Astrocyte of the spinal cord (primary cell): ENCODE measurements around the gene SNED1.
A peak's percentile ranks its signal among the peaks of the same experiment; 100 is the strongest.

Experiments
- DNase-seq: peaks from one replicate; pipeline ENCODE4 v3.0.0; 2011; ENCODE audit warnings: low read depth, low spot score
- H3K4me3 ChIP-seq: 2 replicates; pipeline ENCODE4 v1.5.1; 2011; ENCODE audit warnings: low read depth, mild to moderate bottlenecking, low read length, moderate library complexity
- in situ Hi-C: cut with HindIII; loops from 2 replicates; pipeline ENCODE4 v1.10.0; 2017; ENCODE audit warnings: low sequenced_read_pairs
- TF ChIP-seq, protein P1 (sequence below): IDR thresholded peaks from 2 replicates; pipeline ENCODE4 v1.5.1; 2012; ENCODE audit warnings: low read depth, mild to moderate bottlenecking, low read length, inconsistent platforms

Gene SNED1

DNA sequence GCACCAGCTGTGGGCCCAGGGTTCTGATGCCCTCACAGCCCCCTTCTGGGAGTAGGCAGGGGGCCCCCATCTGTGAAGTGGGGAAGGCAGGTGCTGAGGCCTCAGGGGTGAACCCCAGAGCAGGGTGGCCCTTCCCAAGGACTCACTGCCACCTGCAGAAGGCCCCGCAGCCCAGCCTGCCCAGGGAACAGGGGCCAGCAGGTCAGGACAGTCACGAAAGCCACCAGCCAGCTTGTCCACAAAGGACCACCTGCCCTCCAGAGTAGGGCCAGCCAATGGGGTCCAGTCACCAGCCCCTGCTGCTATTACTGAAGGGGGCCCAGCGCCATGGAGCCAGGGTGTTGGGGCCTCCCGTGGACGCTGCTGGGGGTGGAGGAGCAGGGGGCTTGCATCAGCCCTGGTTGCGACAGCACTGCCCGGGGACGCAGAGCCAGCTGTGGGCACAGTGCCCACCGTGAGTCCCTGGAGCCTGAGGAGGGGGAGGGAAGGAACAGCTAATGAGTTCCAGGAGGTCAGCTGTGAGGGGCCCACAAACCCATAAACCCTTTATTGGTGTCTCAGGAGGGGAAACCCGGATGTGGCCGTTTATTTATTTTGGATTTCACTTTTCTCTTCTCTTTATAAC lies 11.5 kb upstream of the SNED1 start:
- no peak overlapping the region for H3K4me3 ChIP-seq
- in situ Hi-C loops, result no loop called here
- peak; percentile 77 for DNase-seq
- TF ChIP-seq, protein P1, sequence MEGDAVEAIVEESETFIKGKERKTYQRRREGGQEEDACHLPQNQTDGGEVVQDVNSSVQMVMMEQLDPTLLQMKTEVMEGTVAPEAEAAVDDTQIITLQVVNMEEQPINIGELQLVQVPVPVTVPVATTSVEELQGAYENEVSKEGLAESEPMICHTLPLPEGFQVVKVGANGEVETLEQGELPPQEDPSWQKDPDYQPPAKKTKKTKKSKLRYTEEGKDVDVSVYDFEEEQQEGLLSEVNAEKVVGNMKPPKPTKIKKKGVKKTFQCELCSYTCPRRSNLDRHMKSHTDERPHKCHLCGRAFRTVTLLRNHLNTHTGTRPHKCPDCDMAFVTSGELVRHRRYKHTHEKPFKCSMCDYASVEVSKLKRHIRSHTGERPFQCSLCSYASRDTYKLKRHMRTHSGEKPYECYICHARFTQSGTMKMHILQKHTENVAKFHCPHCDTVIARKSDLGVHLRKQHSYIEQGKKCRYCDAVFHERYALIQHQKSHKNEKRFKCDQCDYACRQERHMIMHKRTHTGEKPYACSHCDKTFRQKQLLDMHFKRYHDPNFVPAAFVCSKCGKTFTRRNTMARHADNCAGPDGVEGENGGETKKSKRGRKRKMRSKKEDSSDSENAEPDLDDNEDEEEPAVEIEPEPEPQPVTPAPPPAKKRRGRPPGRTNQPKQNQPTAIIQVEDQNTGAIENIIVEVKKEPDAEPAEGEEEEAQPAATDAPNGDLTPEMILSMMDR, result no peak

DNA sequence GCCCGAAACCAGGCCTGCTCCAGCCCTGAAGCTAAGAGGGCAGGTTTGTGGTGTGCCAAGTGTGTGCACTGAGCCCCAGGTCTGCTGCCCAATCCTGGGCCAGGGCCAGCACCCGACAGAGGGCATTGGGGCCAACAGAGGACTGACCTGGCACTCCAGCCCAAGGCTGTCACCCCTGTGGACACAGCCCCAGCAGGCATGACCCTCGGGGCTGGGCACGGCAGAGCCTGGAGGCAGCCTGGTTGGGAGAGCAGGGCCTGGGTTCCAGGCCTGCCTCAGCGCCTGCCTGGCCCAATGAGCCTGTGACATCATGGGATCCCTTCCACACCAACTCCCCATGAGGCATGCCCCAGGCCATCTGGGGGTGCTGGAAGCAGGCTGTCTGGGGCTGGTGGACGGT lies 10.8 kb upstream of the SNED1 start:
- no peak for DNase-seq
- TF ChIP-seq, protein P1, result no peak
- H3K4me3 ChIP-seq, result no peak overlapping the region
- in situ Hi-C loops, result no loop called here

DNA sequence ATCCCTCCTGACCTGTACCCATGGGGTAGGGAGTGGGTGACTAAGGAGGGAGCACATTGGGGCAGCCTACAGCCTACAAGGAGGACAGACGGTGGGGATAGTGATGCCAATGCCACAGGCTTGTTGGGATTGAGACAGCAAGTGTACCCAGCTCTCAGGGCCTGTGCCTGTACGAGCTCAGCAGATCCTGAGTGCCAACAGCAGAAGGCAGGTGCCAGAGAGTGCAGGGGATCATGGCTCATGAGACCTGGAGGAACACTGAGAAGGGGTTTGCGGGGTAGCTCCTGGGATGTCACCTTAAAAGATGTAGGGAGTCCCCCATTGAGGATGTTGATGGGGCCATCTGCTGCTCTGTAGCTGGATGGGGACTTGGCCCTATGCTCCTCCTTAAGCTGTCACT lies 10.3 kb upstream of the SNED1 start:
- H3K4me3 ChIP-seq, result no peak overlapping the region
- peak; percentile 50 for DNase-seq
- TF ChIP-seq, protein P1, result no peak
- in situ Hi-C loops, result no loop called here

DNA sequence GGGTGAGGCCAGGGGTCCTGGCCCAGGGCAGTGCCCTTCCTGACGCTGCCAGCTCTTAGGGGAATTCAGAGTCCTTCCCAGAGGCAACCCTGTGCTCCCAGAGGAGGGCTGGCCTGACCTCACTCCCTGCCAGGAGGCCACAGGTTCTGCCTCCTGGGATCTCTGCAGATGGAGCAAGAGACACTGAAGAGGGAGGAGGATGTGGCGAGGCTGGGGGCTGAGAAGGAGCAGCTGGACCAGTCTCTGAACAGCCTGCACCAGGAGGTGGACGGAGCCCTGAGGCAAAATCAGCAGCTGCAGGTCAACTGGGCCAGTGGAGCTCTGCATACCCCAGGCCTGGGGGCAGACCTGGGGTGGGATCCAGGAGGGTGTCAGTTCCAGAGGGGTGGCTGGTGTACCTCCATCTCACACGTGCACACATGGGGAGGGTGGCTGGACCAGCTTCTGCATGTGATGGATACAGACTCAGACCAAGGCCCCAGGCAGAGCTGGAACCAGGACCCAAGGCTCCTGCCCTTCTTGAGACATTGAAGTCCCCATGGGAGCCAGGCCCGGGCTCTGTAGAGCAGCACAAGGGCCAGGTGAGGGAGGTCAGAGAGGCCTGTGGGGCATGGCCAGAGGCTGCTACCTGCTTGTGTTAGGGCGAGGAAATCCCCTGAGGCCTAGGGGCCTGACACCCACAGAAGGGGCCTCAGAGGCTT lies 9.7 kb upstream of the SNED1 start:
- TF ChIP-seq, protein P1, result no peak
- DNase-seq, result no peak
- no peak overlapping the region for H3K4me3 ChIP-seq
- in situ Hi-C loops, result no loop called here

DNA sequence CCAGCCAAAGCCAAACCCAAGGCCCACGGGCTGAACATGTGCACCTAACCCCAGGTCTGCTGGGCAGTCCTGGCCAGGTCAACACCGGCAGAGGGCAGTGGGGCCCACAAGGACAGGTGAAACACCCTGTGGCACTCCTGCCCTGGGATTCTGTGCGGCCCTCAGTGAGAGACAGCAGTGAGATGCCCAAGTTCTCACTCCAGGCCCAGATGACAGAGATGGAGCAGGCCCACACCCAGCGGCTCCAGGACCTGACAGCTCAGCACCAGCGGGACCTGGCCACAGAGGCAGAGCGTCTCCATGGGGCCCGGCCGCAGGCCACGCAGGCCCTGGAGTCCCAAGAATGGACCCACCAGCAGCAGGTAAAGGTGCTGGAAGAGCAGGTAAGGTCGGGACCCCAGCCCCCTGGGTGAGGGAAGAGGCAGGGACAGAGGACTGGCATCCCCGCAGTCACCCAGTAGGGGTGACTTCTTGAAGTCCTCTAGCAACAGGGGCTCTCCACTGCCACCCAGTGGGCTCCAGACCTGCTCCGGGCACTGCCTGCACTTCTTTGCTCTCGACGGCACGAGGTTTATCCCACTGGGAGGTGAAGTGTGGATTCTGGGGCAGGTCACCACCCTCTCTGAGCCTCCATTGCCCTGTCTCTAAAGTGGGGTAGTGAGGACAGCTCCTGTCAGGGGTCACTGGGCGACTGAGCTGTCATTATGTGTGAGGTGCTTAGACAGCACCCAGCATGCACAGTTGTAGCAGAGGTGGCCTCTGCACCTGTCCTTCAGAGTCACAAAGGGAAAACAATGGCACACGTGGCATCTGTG lies 8.8 kb upstream of the SNED1 start:
- TF ChIP-seq, protein P1, result peak; percentile 56
- in situ Hi-C loops, result no loop called here
- no peak overlapping the region for H3K4me3 ChIP-seq
- no peak for DNase-seq

DNA sequence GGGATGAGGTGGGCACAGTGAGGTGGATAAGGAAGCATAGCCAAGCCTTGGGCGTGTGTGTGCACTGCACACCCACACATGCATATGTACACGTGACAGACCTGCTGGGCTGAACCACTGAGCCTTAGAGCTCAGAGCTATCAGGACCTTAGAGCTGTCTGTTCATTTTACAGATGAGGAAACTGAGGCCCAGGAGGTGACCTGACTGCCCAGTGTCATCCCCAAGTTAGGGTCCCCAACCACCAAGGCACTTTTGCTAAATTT lies 8.2 kb upstream of the SNED1 start:
- no peak overlapping the region for H3K4me3 ChIP-seq
- in situ Hi-C loops, result no loop called here
- TF ChIP-seq, protein P1, result no peak
- DNase-seq, result no peak
